HG03159 (cell line): Measurements from ENCODE around the gene TXNDC12.
"Not testable (repeated sequence)": the region's sequence is repeated elsewhere in the genome, so short reads cannot be mapped to it uniquely, and the experiment has no call there.

Experiments used
- ATAC-seq: cut with Tn5 transposase; IDR thresholded peaks from one replicate; pipeline ENCODE4 v1.9.1; 2021; ENCODE audit warnings: mild to moderate bottlenecking, moderate library complexity; ENCODE audit not compliant: unreplicated experiment

The TXNDC12 gene

GRCh38 chr1:52055066-52055865 is at the start of gene TXNDC12:
Gene TXNDC12, minus strand, starts transcription at chr1:52055191. Its CDS starts 95 bp downstream, at chr1:52055096.
- peak; percentile 30 for ATAC-seq

GRCh38 chr1:52102336-52103013 is 47.5 kb upstream of the TXNDC12 start:
- no peak for ATAC-seq

- ATAC-seq = no peak
Observed at GRCh38 chr1:52098139-52098871, 43.3 kb upstream of the TXNDC12 start.

GRCh38 chr1:52096216-52096615 is 41.2 kb upstream of the TXNDC12 start:
- ATAC-seq = no peak

GRCh38 chr1:52094300-52094699 is 39.3 kb upstream of the TXNDC12 start:
- ATAC-seq = not testable (repeated sequence)

- not testable (repeated sequence) for ATAC-seq
Observed at GRCh38 chr1:52087892-52088291, 32.9 kb upstream of the TXNDC12 start.

GRCh38 chr1:52080014-52080415 is 25.0 kb upstream of the TXNDC12 start:
- no peak for ATAC-seq

GRCh38 chr1:52077277-52077676 is 22.3 kb upstream of the TXNDC12 start:
- ATAC-seq = not testable (repeated sequence)

- ATAC-seq = no peak
Observed at GRCh38 chr1:52072291-52072690, 17.3 kb upstream of the TXNDC12 start.

GRCh38 chr1:52070704-52071103 is 15.7 kb upstream of the TXNDC12 start:
- no peak for ATAC-seq

GRCh38 chr1:52063192-52063591 is 8.2 kb upstream of the TXNDC12 start:
- ATAC-seq = no peak

- ATAC-seq = no peak
Observed at GRCh38 chr1:52060822-52061221, 5.8 kb upstream of the TXNDC12 start.

GRCh38 chr1:52059888-52060287 is 4.9 kb upstream of the TXNDC12 start:
- no peak for ATAC-seq

- ATAC-seq = no peak
Observed at GRCh38 chr1:52059321-52059720, 4.3 kb upstream of the TXNDC12 start.

GRCh38 chr1:52057876-52058415 is 3.0 kb upstream of the TXNDC12 start:
- ATAC-seq = no peak

- no peak for ATAC-seq
Observed at GRCh38 chr1:52057255-52057654, 2.3 kb upstream of the TXNDC12 start.

GRCh38 chr1:52056937-52057231 is 1.9 kb upstream of the TXNDC12 start:
- ATAC-seq = no peak

GRCh38 chr1:52056163-52056936 is 1.4 kb upstream of the TXNDC12 start, which contains the start of gene BTF3L4:
Gene BTF3L4, plus strand, starts transcription at chr1:52056295. Its CDS starts 3,553 bp downstream, at chr1:52059848.
- ATAC-seq = peak; percentile 80

GRCh38 chr1:52055866-52056162 is 823 bp upstream of the TXNDC12 start:
- ATAC-seq = no peak

- no peak for ATAC-seq
Observed at GRCh38 chr1:52054496-52055065, 410 bp downstream of the TXNDC12 start.
